ACC112 (cell line): ENCODE data around the gene ARHGAP23.
"Not testable (repeated sequence)": the region's sequence is repeated elsewhere in the genome, so short reads cannot be mapped to it uniquely, and the experiment has no call there.

ENCODE experiments used
- H2AFZ ChIP-seq: fragments of 200-600 bp; sonication (generic); one replicate; pipeline ENCODE4 v1.6.0; 2017; ENCODE audit warnings: antibody characterized with exemption, low read length; ENCODE audit not compliant: unreplicated experiment
- H3K27ac ChIP-seq: fragments of 200-600 bp; sonication (generic); 2 replicates; pipeline ENCODE4 v1.5.1; 2014; ENCODE audit warnings: low read depth, mild to moderate bottlenecking, antibody characterized with exemption, low read length, moderate library complexity
- H3K27me3 ChIP-seq: fragments of 200-600 bp; sonication (generic); 2 replicates; pipeline ENCODE4 v1.6.1; 2014; ENCODE audit warnings: mild to moderate bottlenecking, antibody characterized with exemption, low read length, moderate library complexity, mixed read lengths; ENCODE audit not compliant: insufficient read depth
- H3K36me3 ChIP-seq: fragments of 200-600 bp; sonication (generic); 2 replicates; pipeline ENCODE4 v1.6.1; 2016; ENCODE audit warnings: mild to moderate bottlenecking, antibody characterized with exemption, low read length, moderate library complexity, mixed read lengths; ENCODE audit not compliant: insufficient read depth
- H3K4me1 ChIP-seq: fragments of 200-600 bp; sonication (generic); one replicate; pipeline ENCODE4 v1.6.1; 2016; ENCODE audit warnings: low read length, mixed read lengths; ENCODE audit not compliant: insufficient read depth, unreplicated experiment, control insufficient read depth
- H3K4me3 ChIP-seq: fragments of 200-600 bp; sonication (generic); 2 replicates; pipeline ENCODE4 v1.5.1; 2014; ENCODE audit warnings: mild to moderate bottlenecking, low read depth, low read length
- H3K79me2 ChIP-seq: fragments of 200-600 bp; sonication (generic); one replicate; pipeline ENCODE4 v1.6.0; 2016; ENCODE audit warnings: low read length; ENCODE audit not compliant: control insufficient read depth, unreplicated experiment, insufficient read depth

The ARHGAP23 gene

GRCh38 chr17:38431346-38432145, 3.3 kb downstream of the ARHGAP23 start:
- H3K4me3 ChIP-seq, result no peak overlapping the region
- no peak overlapping the region for H2AFZ ChIP-seq
- H3K4me1 ChIP-seq, result peaks cover 27% of the 10 kb centered on the region
- no peaks in the 10 kb centered on the region for H3K27me3 ChIP-seq
- H3K36me3 ChIP-seq, result no peaks in the 10 kb centered on the region
- H3K79me2 ChIP-seq, result peaks cover 71% of the 10 kb centered on the region
- no peak overlapping the region for H3K27ac ChIP-seq

GRCh38 chr17:38434178-38434665, 6.0 kb downstream of the ARHGAP23 start:
- no peaks in the 10 kb centered on the region for H3K27me3 ChIP-seq
- H3K79me2 ChIP-seq, result peaks cover 60% of the 10 kb centered on the region
- H3K36me3 ChIP-seq, result no peaks in the 10 kb centered on the region
- no peak overlapping the region for H3K27ac ChIP-seq
- no peak overlapping the region for H3K4me3 ChIP-seq
- peaks cover 14% of the 10 kb centered on the region for H3K4me1 ChIP-seq
- H2AFZ ChIP-seq, result no peak overlapping the region

DNA sequence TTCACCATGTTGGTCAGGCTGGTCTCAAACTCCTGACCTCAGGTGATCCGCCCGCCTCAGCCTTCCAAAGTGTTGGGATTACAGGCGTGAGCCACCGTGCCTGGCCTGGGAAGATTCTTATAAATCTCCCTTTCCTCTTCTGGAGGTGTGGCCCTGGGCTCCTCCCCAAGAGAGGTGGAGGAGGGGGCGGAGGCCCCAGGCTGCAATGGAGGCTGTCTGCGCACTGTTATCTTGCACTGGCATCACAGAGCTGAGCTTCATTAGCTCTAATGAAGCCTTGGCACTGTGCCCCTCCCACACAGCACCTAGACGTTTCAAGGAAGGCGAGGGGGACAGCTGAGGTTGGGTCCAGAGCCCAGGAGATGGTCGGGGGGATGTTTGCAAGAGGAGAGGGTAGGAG, 7.5 kb downstream of the ARHGAP23 start:
- H3K79me2 ChIP-seq, result peaks cover 53% of the 10 kb centered on the region

GRCh38 chr17:38436386-38436785, 8.1 kb downstream of the ARHGAP23 start:
- H3K4me1 ChIP-seq, result no peaks in the 10 kb centered on the region
- no peak overlapping the region for H2AFZ ChIP-seq
- peaks cover 49% of the 10 kb centered on the region for H3K79me2 ChIP-seq
- no peaks in the 10 kb centered on the region for H3K27me3 ChIP-seq
- H3K4me3 ChIP-seq, result no peak overlapping the region
- H3K36me3 ChIP-seq, result no peaks in the 10 kb centered on the region
- no peak overlapping the region for H3K27ac ChIP-seq

More for the DNA sequence above, 7.5 kb downstream of the ARHGAP23 start:
- Histone ChIP-seq H2AFZ (no peak overlapping the region), H3K36me3 (no peaks in the 10 kb centered on the region), H3K27me3 (no peaks in the 10 kb centered on the region), H3K4me1 (no peaks in the 10 kb centered on the region), H3K27ac (no peak overlapping the region), H3K4me3 (no peak overlapping the region)

- H3K27ac ChIP-seq, H3K36me3 ChIP-seq, H3K27me3 ChIP-seq, H3K4me3 ChIP-seq, H3K4me1 ChIP-seq, H2AFZ ChIP-seq: not testable (repeated sequence)
- peaks cover 49% of the 10 kb centered on the region for H3K79me2 ChIP-seq
Observed at GRCh38 chr17:38437313-38437712, 9.0 kb downstream of the ARHGAP23 start.

DNA sequence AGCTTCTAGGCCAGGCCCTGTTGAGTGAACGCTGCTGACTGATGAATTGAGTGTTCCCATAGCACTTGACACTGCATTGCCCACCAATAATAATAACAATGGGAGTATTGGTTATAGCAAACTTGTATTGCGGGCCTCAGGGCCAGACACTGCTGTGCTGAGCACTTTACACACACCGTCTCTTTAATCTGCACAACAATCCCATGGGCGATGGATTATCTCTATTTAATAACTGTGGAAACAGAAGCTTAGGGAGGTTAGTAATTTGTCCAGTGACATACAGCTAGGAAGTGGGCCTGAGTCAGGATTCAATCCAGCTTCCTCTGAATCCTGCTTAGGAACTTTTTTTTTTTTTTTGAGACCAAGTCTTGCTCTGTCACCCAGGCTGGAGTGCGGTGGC, 11.2 kb downstream of the ARHGAP23 start:
- Histone ChIP-seq H2AFZ (no peak overlapping the region), H3K36me3 (no peaks in the 10 kb centered on the region)

GRCh38 chr17:38440614-38441397, 12.5 kb downstream of the ARHGAP23 start:
- no peak overlapping the region for H3K4me3 ChIP-seq
- H2AFZ ChIP-seq, result no peak overlapping the region
- no peaks in the 10 kb centered on the region for H3K36me3 ChIP-seq
- H3K27ac ChIP-seq, result no peak overlapping the region
- H3K4me1 ChIP-seq, result peaks cover 23% of the 10 kb centered on the region
- H3K79me2 ChIP-seq, result peaks cover 31% of the 10 kb centered on the region
- no peaks in the 10 kb centered on the region for H3K27me3 ChIP-seq

More for the DNA sequence above, 11.2 kb downstream of the ARHGAP23 start:
- no peaks in the 10 kb centered on the region for H3K27me3 ChIP-seq
- no peak overlapping the region for H3K27ac ChIP-seq
- peaks cover 21% of the 10 kb centered on the region for H3K4me1 ChIP-seq
- peaks cover 36% of the 10 kb centered on the region for H3K79me2 ChIP-seq
- H3K4me3 ChIP-seq, result no peak overlapping the region

DNA sequence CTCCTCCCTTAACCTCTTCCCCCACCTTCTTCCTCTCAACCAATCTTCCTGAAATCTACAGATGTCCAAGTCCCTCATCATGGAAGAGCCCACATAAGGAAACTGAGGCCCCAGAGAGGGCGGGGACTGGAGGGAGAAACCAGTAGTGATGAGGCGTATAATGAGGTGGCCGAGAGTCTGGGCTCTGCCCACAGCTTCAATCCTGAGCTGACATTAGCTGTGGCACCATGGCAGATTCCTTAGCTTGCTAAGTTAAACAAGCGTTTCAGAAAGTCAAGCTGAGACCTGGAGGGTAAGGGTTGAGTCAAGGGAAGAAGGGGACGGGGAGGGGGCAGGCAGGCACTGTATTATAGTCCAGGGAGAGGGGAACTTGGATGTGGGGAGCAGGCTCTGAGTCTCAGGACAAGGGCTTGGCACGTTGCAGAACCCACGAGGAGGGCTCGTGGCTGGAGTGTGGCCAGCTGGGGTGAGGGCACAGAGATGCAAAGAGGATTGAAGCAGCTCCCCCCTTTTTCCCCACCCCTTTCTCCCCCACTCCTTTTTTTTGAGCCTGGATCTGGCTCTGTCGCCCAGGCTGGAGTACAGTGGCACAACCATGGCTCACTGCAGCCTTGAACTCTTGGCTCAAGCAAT, 13.3 kb downstream of the ARHGAP23 start:
- Histone ChIP-seq H3K27me3 (no peaks in the 10 kb centered on the region), H3K4me1 (peaks cover 23% of the 10 kb centered on the region), H3K27ac (no peak overlapping the region), H2AFZ (no peak overlapping the region), H3K79me2 (peaks cover 31% of the 10 kb centered on the region), H3K36me3 (no peaks in the 10 kb centered on the region), H3K4me3 (no peak overlapping the region)

DNA sequence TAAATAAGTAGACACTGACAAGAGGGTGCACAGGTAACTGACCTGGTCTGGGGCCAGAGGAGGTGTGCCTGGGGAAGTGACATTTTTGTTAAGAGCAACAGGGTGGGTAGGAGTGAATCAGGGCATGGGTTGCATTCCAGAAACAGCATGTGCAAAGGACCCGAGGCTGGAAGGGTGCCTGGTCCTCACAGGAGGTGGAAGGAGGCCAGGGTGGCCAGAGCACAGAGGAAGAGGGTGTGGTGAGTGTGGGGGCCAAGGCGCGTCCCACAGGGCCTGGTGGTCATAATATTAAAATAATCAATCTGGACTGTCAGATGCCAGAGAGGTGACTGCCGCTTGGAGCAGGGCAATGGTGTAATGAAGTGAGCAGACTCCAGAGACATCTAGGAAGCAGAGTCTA, 14.3 kb downstream of the ARHGAP23 start:
- no peak overlapping the region for H3K4me3 ChIP-seq
- H3K27ac ChIP-seq, result no peak overlapping the region
- no peaks in the 10 kb centered on the region for H3K36me3 ChIP-seq
- no peaks in the 10 kb centered on the region for H3K27me3 ChIP-seq
- H3K79me2 ChIP-seq, result peaks cover 38% of the 10 kb centered on the region
- no peak overlapping the region for H2AFZ ChIP-seq
- H3K4me1 ChIP-seq, result peaks cover 25% of the 10 kb centered on the region

- no peaks in the 10 kb centered on the region for H3K27me3 ChIP-seq
- no peaks in the 10 kb centered on the region for H3K36me3 ChIP-seq
- H3K27ac ChIP-seq, result no peak overlapping the region
- no peak overlapping the region for H3K4me3 ChIP-seq
- H3K79me2 ChIP-seq, result peaks cover 41% of the 10 kb centered on the region
- H2AFZ ChIP-seq, result no peak overlapping the region
- peaks cover 35% of the 10 kb centered on the region for H3K4me1 ChIP-seq
Observed at GRCh38 chr17:38443356-38444031, 15.2 kb downstream of the ARHGAP23 start.
